Panc1 (cell line): ENCODE data around the gene MTR. TPM values are rescaled to one million over a fixed set of nuclear protein-coding genes. Genes with fewer than 3 reads are reported as not detected.

ENCODE experiments used
- ATAC-seq: fragments of 200-7000 bp; cut with Tn5 transposase; 2 replicates; pipeline ENCODE4 v1.9.1; 2020; ENCODE audit warnings: mild to moderate bottlenecking, moderate library complexity
- BruUV-seq: library from RNA; stranded (reverse); fragments of 400-500 nt; replicated peaks from 2 replicates; lab custom pipeline; 2021; lab: Mats Ljungman, UMichigan
- CTCF ChIA-PET: fragments of 300-600 bp; sonication (Branson Sonifier 250); formaldehyde crosslinking; loops from one replicate; lab custom pipeline; 2022; ENCODE audit warnings: antibody characterized with exemption; lab: Charles Lee
- POLR2A ChIA-PET: fragments of 300-600 bp; sonication (Branson Sonifier 250); formaldehyde crosslinking; loops from one replicate; lab custom pipeline; 2022; ENCODE audit warnings: antibody characterized with exemption; lab: Charles Lee
- DNase-seq: peaks from one replicate; pipeline ENCODE4 v3.0.0-alpha.2; 2010; ENCODE audit warnings: low read depth, low spot score
- H3K27ac ChIP-seq: 2 replicates; pipeline ENCODE4 v1.5.1; 2011; ENCODE audit warnings: mild to moderate bottlenecking, low read length, inconsistent platforms
- H3K27me3 ChIP-seq: fragments of 200-500 bp; sonication (Bioruptor generic); 2 replicates; pipeline ENCODE4 v1.6.0; 2014; ENCODE audit warnings: low read length, inconsistent platforms; ENCODE audit not compliant: control insufficient read depth, insufficient read depth
- H3K36me3 ChIP-seq: fragments of 200-500 bp; sonication (Bioruptor generic); 2 replicates; pipeline ENCODE4 v1.5.1; 2014; ENCODE audit warnings: inconsistent platforms, mild to moderate bottlenecking, low read length, moderate library complexity; ENCODE audit not compliant: control insufficient read depth, insufficient read depth
- H3K4me1 ChIP-seq: 2 replicates; pipeline ENCODE4 v1.5.1; 2011; ENCODE audit warnings: inconsistent platforms, mild to moderate bottlenecking, low read length, moderate library complexity; ENCODE audit not compliant: control insufficient read depth, insufficient read depth
- H3K4me3 ChIP-seq, 2 experiments: 2 replicates each; pipeline ENCODE4 v1.5.1; 2011 to 2012; ENCODE audit warnings: low read depth in 2 of 2, low read length in 2 of 2, mild to moderate bottlenecking in 2 of 2, inconsistent platforms in 1 of 2, moderate library complexity in 1 of 2
- H3K9me3 ChIP-seq: fragments of 200-500 bp; sonication (Bioruptor generic); 2 replicates; pipeline ENCODE4 v1.5.1; 2014; ENCODE audit warnings: low read depth, mild to moderate bottlenecking, inconsistent platforms, low read length, moderate library complexity; ENCODE audit not compliant: control insufficient read depth, insufficient read depth
- POLR2AphosphoS5 ChIP-seq: IDR thresholded peaks from 2 replicates; pipeline ENCODE4 v1.6.1; 2012; ENCODE audit warnings: mild to moderate bottlenecking, low read depth, low read length, moderate library complexity
- SIN3A ChIP-seq: IDR thresholded peaks from 2 replicates; pipeline ENCODE4 v1.6.1; 2012; ENCODE audit warnings: low read depth, mild to moderate bottlenecking, low read length, moderate library complexity, borderline replicate concordance; ENCODE audit not compliant: insufficient read depth
- TCF7L2 ChIP-seq: IDR thresholded peaks from 2 replicates; pipeline ENCODE4 v1.6.1; 2011; ENCODE audit warnings: mild to moderate bottlenecking, low read depth, low read length, inconsistent platforms
- in situ Hi-C: cut with HindIII; loops from 2 replicates; pipeline ENCODE4 v1.10.0; 2016; ENCODE audit warnings: low sequenced_read_pairs, low pct_unique_long_range_greater_than_20kb
- intact Hi-C: fragments of 100-400 bp; cut with micrococcal nuclease; formaldehyde crosslinking; loops from one replicate; pipeline ENCODE4 v1.10.0; 2022; ENCODE audit not compliant: unreplicated experiment
- total RNA-seq: library from RNA; stranded (reverse); gene quantifications from one replicate; pipeline ENCODE4 v1.2.1, GENCODE V29; 2021; ENCODE audit not compliant: unreplicated experiment
- TF ChIP-seq, protein P1 (sequence below): fragments of 450-650 bp; IDR thresholded peaks from 2 replicates; pipeline ENCODE4 v1.5.1; 2017; ENCODE audit warnings: mild to moderate bottlenecking
- TF ChIP-seq, protein P2 (sequence below), 2 experiments: IDR thresholded peaks; 2 replicates each; pipeline ENCODE4 v1.6.1; 2011 to 2012; ENCODE audit warnings: low read depth in 2 of 2, control low read depth in 1 of 2, low read length in 1 of 2, mild to moderate bottlenecking in 1 of 2, moderate library complexity in 1 of 2; ENCODE audit not compliant: insufficient read depth in 1 of 2

The MTR gene
- total RNA-seq, 1 experiment from 2014 or later: 33.7 TPM

DNA sequence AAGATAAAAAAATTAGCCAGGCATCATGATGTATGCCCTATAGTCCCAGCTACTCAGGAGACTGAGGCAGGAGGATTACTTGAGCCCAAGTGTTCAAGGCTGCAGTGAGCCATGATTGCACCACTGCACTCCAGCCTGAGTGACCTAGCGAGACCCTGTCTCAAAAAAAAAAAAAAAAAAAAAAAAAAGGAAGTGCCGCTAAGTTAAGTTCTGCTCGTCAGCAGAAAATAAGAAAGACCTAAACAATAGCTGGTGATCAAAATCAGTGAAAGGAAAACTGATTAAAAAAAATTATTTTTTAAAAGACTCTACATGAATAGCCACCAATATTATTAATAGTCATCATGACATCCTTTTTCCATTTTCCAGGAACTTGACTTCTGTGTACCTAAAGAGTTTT, 44.2 kb upstream of the MTR start:
- POLR2A ChIA-PET: interaction anchor here (0.6 kb wide), 1 partner anchor 335 kb away, joined by 11 read pairs; no protein-coding TSS in a partner anchor
- Histone ChIP-seq H3K27me3 (no peaks in the 10 kb centered on the region; the same call in 1 of the 2 replicates), H3K4me3 (no peak overlapping the region), H3K36me3 (no peaks in the 10 kb centered on the region), H3K27ac (no peak overlapping the region), H3K4me1 (no peaks in the 10 kb centered on the region), H3K9me3 (no peaks in the 10 kb centered on the region)
- DNase-seq (no peak), ATAC-seq (no peak)
- BruUV-seq: no TSS peak
- CTCF ChIA-PET: interaction anchor here (0.6 kb wide), 1 partner anchor 338 kb away, joined by 5 read pairs; no protein-coding TSS in a partner anchor
- intact Hi-C loops (loop anchor here (5.0 kb wide), 1 partner anchor 636 kb away; no protein-coding TSS in a partner anchor), in situ Hi-C loops (no loop called here)
- no peak for TF ChIP-seq SIN3A
- TF ChIP-seq TCF7L2: no peak
- TF ChIP-seq, protein P1, sequence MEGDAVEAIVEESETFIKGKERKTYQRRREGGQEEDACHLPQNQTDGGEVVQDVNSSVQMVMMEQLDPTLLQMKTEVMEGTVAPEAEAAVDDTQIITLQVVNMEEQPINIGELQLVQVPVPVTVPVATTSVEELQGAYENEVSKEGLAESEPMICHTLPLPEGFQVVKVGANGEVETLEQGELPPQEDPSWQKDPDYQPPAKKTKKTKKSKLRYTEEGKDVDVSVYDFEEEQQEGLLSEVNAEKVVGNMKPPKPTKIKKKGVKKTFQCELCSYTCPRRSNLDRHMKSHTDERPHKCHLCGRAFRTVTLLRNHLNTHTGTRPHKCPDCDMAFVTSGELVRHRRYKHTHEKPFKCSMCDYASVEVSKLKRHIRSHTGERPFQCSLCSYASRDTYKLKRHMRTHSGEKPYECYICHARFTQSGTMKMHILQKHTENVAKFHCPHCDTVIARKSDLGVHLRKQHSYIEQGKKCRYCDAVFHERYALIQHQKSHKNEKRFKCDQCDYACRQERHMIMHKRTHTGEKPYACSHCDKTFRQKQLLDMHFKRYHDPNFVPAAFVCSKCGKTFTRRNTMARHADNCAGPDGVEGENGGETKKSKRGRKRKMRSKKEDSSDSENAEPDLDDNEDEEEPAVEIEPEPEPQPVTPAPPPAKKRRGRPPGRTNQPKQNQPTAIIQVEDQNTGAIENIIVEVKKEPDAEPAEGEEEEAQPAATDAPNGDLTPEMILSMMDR: no peak
- TF ChIP-seq, protein P2, sequence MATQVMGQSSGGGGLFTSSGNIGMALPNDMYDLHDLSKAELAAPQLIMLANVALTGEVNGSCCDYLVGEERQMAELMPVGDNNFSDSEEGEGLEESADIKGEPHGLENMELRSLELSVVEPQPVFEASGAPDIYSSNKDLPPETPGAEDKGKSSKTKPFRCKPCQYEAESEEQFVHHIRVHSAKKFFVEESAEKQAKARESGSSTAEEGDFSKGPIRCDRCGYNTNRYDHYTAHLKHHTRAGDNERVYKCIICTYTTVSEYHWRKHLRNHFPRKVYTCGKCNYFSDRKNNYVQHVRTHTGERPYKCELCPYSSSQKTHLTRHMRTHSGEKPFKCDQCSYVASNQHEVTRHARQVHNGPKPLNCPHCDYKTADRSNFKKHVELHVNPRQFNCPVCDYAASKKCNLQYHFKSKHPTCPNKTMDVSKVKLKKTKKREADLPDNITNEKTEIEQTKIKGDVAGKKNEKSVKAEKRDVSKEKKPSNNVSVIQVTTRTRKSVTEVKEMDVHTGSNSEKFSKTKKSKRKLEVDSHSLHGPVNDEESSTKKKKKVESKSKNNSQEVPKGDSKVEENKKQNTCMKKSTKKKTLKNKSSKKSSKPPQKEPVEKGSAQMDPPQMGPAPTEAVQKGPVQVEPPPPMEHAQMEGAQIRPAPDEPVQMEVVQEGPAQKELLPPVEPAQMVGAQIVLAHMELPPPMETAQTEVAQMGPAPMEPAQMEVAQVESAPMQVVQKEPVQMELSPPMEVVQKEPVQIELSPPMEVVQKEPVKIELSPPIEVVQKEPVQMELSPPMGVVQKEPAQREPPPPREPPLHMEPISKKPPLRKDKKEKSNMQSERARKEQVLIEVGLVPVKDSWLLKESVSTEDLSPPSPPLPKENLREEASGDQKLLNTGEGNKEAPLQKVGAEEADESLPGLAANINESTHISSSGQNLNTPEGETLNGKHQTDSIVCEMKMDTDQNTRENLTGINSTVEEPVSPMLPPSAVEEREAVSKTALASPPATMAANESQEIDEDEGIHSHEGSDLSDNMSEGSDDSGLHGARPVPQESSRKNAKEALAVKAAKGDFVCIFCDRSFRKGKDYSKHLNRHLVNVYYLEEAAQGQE (IDR thresholded peaks at IDR 0.05; ENCODE audit: insufficient read depth in 1 of 2, low read depth in 2 of 2, low read length in 1 of 2): no peak
- no peak for TF ChIP-seq POLR2AphosphoS5

DNA sequence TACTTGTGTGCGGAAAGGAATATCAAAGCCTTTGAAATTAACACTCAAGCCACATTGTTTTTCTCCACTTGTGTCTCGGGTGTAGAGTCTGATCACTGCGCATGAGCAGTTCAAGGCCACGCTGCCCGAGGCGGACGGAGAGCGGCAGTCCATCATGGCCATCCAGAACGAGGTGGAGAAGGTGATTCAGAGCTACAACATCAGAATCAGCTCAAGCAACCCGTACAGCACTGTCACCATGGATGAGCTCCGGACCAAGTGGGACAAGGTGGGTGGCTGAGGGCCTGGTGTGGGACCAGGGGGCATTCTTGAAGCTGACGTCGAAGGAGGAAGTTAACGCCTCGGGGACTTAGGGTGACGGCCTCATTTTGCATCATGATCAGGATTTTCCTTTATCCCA, 43.7 kb upstream of the MTR start:
- Histone ChIP-seq H3K4me3 (no peak overlapping the region), H3K36me3 (no peaks in the 10 kb centered on the region), H3K9me3 (no peaks in the 10 kb centered on the region), H3K4me1 (no peaks in the 10 kb centered on the region), H3K27ac (no peak overlapping the region), H3K27me3 (no peaks in the 10 kb centered on the region; the same call in 1 of the 2 replicates)
- intact Hi-C loops (loop anchor here (5.0 kb wide), 1 partner anchor 636 kb away; no protein-coding TSS in a partner anchor), in situ Hi-C loops (no loop called here)
- CTCF ChIA-PET: interaction anchor here (0.6 kb wide), 1 partner anchor 338 kb away, joined by 5 read pairs; no protein-coding TSS in a partner anchor
- ATAC-seq: no peak
- no peak for DNase-seq
- POLR2A ChIA-PET: interaction anchor here (0.6 kb wide), 1 partner anchor 335 kb away, joined by 11 read pairs; no protein-coding TSS in a partner anchor
- no TSS peak for BruUV-seq
- TF ChIP-seq, protein P2 (IDR thresholded peaks at IDR 0.05; ENCODE audit: insufficient read depth in 1 of 2, low read depth in 2 of 2, low read length in 1 of 2): no peak
- no peak for TF ChIP-seq TCF7L2
- TF ChIP-seq SIN3A: no peak
- TF ChIP-seq, protein P1: no peak
- TF ChIP-seq POLR2AphosphoS5: no peak
